Measurements from ENCODE around the gene URM1. TPM values are rescaled to one million over a fixed set of nuclear protein-coding genes. Genes with fewer than 3 reads are reported as not detected.
"Not testable (repeated sequence)": the region's sequence is repeated elsewhere in the genome, so short reads cannot be mapped to it uniquely, and the experiment has no call there.

Gene URM1
- total RNA-seq, 3 donors from 2014 or later, result 49.3 to 57.9 (median 51.8) TPM

- intact Hi-C loops (cut with DNase I, micrococcal nuclease), result no loop called here
- H3K9me3 ChIP-seq, result no peaks in the 10 kb centered on the region
- ATAC-seq, result peak; percentile 81
- no peak for TF ChIP-seq CTCF (IDR thresholded peaks at IDR 0.05)
- peak; percentile 61 to 66 (median 64) for DNase-seq
- H3K4me3 ChIP-seq, result peak within 1 kb of the TSS; percentile 30
- H3K4me1 ChIP-seq (ENCODE audit: low read depth), result peaks cover 17% of the 10 kb centered on the region
- H3K36me3 ChIP-seq (ENCODE audit: low read depth), result no peaks in the 10 kb centered on the region
These were observed 49.7 kb downstream of the URM1 start, which contains the start of gene CERCAM for GRCh38 chr9:128420651-128421481. TSS of gene CERCAM (plus strand) at chr9:128420857. CDS start at chr9:128420878, 21 bp downstream.

GRCh38 chr9:128421482-128421996 is 50.4 kb downstream of the URM1 start:
- no peaks in the 10 kb centered on the region for H3K9me3 ChIP-seq
- ATAC-seq (no peak), DNase-seq (peak in 1 of 3 donors; percentile 54)
- TF ChIP-seq CTCF (IDR thresholded peaks at IDR 0.05), result no peak
- H3K36me3 ChIP-seq (ENCODE audit: low read depth), result no peaks in the 10 kb centered on the region
- no peak overlapping the region for H3K4me3 ChIP-seq
- intact Hi-C loops (cut with DNase I, micrococcal nuclease), result no loop called here
- H3K4me1 ChIP-seq (ENCODE audit: low read depth), result peaks cover 17% of the 10 kb centered on the region

GRCh38 chr9:128422022-128422782 is 51.0 kb downstream of the URM1 start:
- ATAC-seq; DNase-seq; intact Hi-C loops (cut with DNase I, micrococcal nuclease); H3K36me3 ChIP-seq (ENCODE audit: low read depth); H3K9me3 ChIP-seq; H3K4me3 ChIP-seq: not testable (repeated sequence)
- H3K4me1 ChIP-seq (ENCODE audit: low read depth), result peaks cover 17% of the 10 kb centered on the region

- DNase-seq (no peak), ATAC-seq (no peak)
- Histone ChIP-seq H3K4me1 (ENCODE audit: low read depth) (peaks cover 17% of the 10 kb centered on the region), H3K9me3 (no peaks in the 10 kb centered on the region), H3K36me3 (ENCODE audit: low read depth) (no peaks in the 10 kb centered on the region), H3K4me3 (no peak overlapping the region)
- intact Hi-C loops (cut with DNase I, micrococcal nuclease), result no loop called here
- no peak for TF ChIP-seq CTCF (IDR thresholded peaks at IDR 0.05)
These were observed 51.6 kb downstream of the URM1 start for GRCh38 chr9:128422783-128423150.

- ATAC-seq; intact Hi-C loops (cut with DNase I, micrococcal nuclease); DNase-seq: not testable (repeated sequence)
These were observed 52.2 kb downstream of the URM1 start for GRCh38 chr9:128423356-128423755.

GRCh38 chr9:128424268-128424780 is 53.1 kb downstream of the URM1 start:
- intact Hi-C loops (cut with DNase I, micrococcal nuclease), result no loop called here
- H3K36me3 ChIP-seq (ENCODE audit: low read depth), result no peaks in the 10 kb centered on the region
- ATAC-seq, result no peak

More at GRCh38 chr9:128423356-128423755, 52.2 kb downstream of the URM1 start:
- peaks cover 17% of the 10 kb centered on the region for H3K4me1 ChIP-seq (ENCODE audit: low read depth)
- H3K9me3 ChIP-seq; H3K36me3 ChIP-seq (ENCODE audit: low read depth); H3K4me3 ChIP-seq: not testable (repeated sequence)

More at GRCh38 chr9:128424268-128424780, 53.1 kb downstream of the URM1 start:
- Histone ChIP-seq H3K4me3 (no peak overlapping the region), H3K9me3 (no peaks in the 10 kb centered on the region), H3K4me1 (ENCODE audit: low read depth) (peaks cover 14% of the 10 kb centered on the region)
- DNase-seq, result no peak
- TF ChIP-seq CTCF (IDR thresholded peaks at IDR 0.05), result no peak

Measured in mucosa of descending colon (tissue), 3 donors.